Stomach smooth muscle (tissue), 2 donors: ENCODE results near the gene DLGAP4.

Experiments
- H3K27ac ChIP-seq: one replicate; pipeline ENCODE4 v1.7.0; 2013; ENCODE audit warnings: mild to moderate bottlenecking, low read length, inconsistent platforms
- H3K27me3 ChIP-seq, 2 donors: one replicate each; pipeline ENCODE4 v1.7.0; 2013; ENCODE audit warnings: low read length in 2 of 2; ENCODE audit not compliant: insufficient read depth in 2 of 2, control insufficient read depth in 1 of 2
- H3K36me3 ChIP-seq, 2 donors: one replicate each; pipeline ENCODE4 v1.7.0; 2013; ENCODE audit warnings: low read length in 2 of 2; ENCODE audit not compliant: control insufficient read depth in 2 of 2, insufficient read depth in 2 of 2
- H3K4me1 ChIP-seq: one replicate; pipeline ENCODE4 v1.7.0; 2013; ENCODE audit warnings: low read length; ENCODE audit not compliant: control insufficient read depth, insufficient read depth
- H3K4me3 ChIP-seq, 2 donors: one replicate each; pipeline ENCODE4 v1.7.0; 2013; ENCODE audit warnings: low read length in 2 of 2
- H3K9ac ChIP-seq, 2 donors: one replicate each; pipeline ENCODE4 v1.7.0; 2013; ENCODE audit warnings: low read length in 2 of 2, mild to moderate bottlenecking in 1 of 2
- H3K9me3 ChIP-seq, 2 donors: one replicate each; pipeline ENCODE4 v1.7.0; 2013; ENCODE audit warnings: low read length in 2 of 2; ENCODE audit not compliant: control insufficient read depth in 2 of 2
- donor health status: healthy.
- donor health status: Pancreatic carcinoma.

Gene DLGAP4

GRCh38 chr20:36275441-36276189 lies 30.5 kb upstream of the DLGAP4 start:
- Histone ChIP-seq H3K4me3 (no peak overlapping the region), H3K4me1 (no peaks in the 10 kb centered on the region), H3K27me3 (peaks cover 17 to 24% of the 10 kb centered on the region in 2 donors), H3K36me3 (no peaks in the 10 kb centered on the region), H3K9me3 (no peaks in the 10 kb centered on the region), H3K27ac (no peak overlapping the region), H3K9ac (no peak overlapping the region)

DNA sequence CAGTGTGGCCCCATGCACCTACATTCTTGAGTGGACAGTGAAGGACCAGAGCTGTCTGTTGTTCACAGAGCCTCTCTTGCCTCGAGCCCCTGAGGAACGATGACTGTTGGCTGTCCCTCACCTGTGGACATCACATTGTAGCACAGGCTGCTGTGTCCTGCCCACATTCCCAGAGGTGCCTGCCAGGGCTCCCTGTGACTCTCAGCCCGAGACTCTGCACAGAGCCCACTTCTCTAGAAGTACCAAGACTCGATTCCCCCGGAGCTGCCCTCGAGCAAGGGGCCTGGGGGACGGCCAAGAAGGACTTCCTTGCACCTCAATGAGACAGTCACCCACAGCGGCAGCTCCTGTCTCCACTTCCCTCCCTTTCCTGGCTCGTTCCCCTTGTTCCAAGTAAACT lies 28.6 kb upstream of the DLGAP4 start:
- Histone ChIP-seq H3K27ac (no peak overlapping the region), H3K4me3 (no peak overlapping the region), H3K9ac (no peak overlapping the region), H3K9me3 (no peaks in the 10 kb centered on the region), H3K4me1 (no peaks in the 10 kb centered on the region), H3K27me3 (peaks cover 17 to 26% of the 10 kb centered on the region in 2 donors), H3K36me3 (no peaks in the 10 kb centered on the region)

DNA sequence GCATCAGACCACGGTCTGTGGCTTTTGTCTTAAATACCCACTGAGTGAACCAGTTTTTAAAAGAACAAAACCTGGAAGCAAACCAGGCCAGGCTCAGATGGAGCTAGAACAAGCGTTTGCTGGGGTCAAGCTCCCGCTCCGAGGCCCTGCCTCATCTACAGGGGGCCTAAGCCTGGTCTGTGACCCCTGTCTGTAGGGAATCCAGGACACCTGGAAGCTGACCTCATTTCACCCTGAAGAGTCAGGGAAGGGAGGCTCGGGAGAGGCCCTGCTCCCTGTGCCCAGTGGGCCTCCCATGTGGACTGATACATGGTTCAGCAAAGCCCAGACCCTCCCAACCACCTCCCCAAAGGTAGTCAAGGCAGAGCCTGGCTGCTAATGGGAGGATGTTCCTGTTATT lies 26.8 kb upstream of the DLGAP4 start:
- no peak overlapping the region for H3K4me3 ChIP-seq
- peaks cover 13 to 18% of the 10 kb centered on the region in 2 donors for H3K27me3 ChIP-seq
- no peaks in the 10 kb centered on the region for H3K9me3 ChIP-seq
- H3K36me3 ChIP-seq, result no peaks in the 10 kb centered on the region
- H3K27ac ChIP-seq, result no peak overlapping the region
- no peak overlapping the region for H3K9ac ChIP-seq
- no peaks in the 10 kb centered on the region for H3K4me1 ChIP-seq

- peaks cover 9 to 15% of the 10 kb centered on the region in 2 donors for H3K27me3 ChIP-seq
- H3K4me1 ChIP-seq, result no peaks in the 10 kb centered on the region
- H3K4me3 ChIP-seq, result no peak overlapping the region
- no peak overlapping the region for H3K9ac ChIP-seq
- no peaks in the 10 kb centered on the region for H3K9me3 ChIP-seq
- H3K27ac ChIP-seq, result no peak overlapping the region
- H3K36me3 ChIP-seq, result no peaks in the 10 kb centered on the region
These were observed 26.4 kb upstream of the DLGAP4 start for GRCh38 chr20:36279776-36280175.

- no peaks in the 10 kb centered on the region for H3K36me3 ChIP-seq
- no peaks in the 10 kb centered on the region for H3K9me3 ChIP-seq
- H3K9ac ChIP-seq, result no peak overlapping the region
- H3K27ac ChIP-seq, result no peak overlapping the region
- no peaks in the 10 kb centered on the region for H3K4me1 ChIP-seq
- H3K27me3 ChIP-seq, result peaks cover 8 to 15% of the 10 kb centered on the region in 2 donors
- H3K4me3 ChIP-seq, result no peak overlapping the region
These were observed 24.3 kb upstream of the DLGAP4 start for GRCh38 chr20:36281785-36282380.

- Histone ChIP-seq H3K9ac (no peak overlapping the region), H3K27me3 (peaks cover 1 to 7% of the 10 kb centered on the region in 2 donors), H3K27ac (no peak overlapping the region), H3K4me3 (no peak overlapping the region), H3K36me3 (no peaks in the 10 kb centered on the region), H3K4me1 (no peaks in the 10 kb centered on the region), H3K9me3 (peaks cover 0 to 4% of the 10 kb centered on the region in 2 donors)
These were observed 21.4 kb upstream of the DLGAP4 start for GRCh38 chr20:36284751-36285150.

- Histone ChIP-seq H3K4me3 (no peak overlapping the region), H3K9ac (no peak overlapping the region), H3K36me3 (no peaks in the 10 kb centered on the region), H3K9me3 (peaks cover 0 to 4% of the 10 kb centered on the region in 2 donors), H3K27me3 (peaks cover 0 to 2% of the 10 kb centered on the region in 2 donors), H3K27ac (no peak overlapping the region), H3K4me1 (no peaks in the 10 kb centered on the region)
These were observed 20.2 kb upstream of the DLGAP4 start for GRCh38 chr20:36285746-36286447.

DNA sequence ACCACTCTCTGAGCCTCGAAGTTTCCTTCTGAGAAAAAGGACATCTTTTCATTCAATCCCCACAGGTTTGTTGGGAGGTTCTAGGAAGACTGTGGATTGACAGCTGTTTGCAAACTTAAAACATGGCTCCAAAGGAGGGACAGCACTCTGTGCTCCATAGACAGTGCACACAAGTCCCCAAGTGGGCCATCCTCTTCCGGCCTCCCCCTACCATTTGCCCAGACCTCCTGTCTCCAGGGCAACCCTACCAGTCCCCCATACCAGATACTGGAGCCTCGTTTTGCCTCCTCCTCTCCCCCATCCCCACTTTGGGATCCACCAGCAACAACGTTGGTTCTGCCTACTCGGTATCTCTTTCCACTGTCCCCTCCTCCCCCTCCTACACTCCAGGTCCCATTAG lies 8.5 kb upstream of the DLGAP4 start:
- no peak overlapping the region for H3K27ac ChIP-seq
- no peaks in the 10 kb centered on the region for H3K36me3 ChIP-seq
- peaks cover 26 to 30% of the 10 kb centered on the region in 2 donors for H3K27me3 ChIP-seq
- no peak overlapping the region for H3K9ac ChIP-seq
- H3K9me3 ChIP-seq, result no peaks in the 10 kb centered on the region
- H3K4me1 ChIP-seq, result no peaks in the 10 kb centered on the region
- H3K4me3 ChIP-seq, result no peak overlapping the region

GRCh38 chr20:36298061-36298460 lies 8.1 kb upstream of the DLGAP4 start:
- no peaks in the 10 kb centered on the region for H3K9me3 ChIP-seq
- no peak overlapping the region for H3K9ac ChIP-seq
- H3K27me3 ChIP-seq, result peaks cover 29 to 30% of the 10 kb centered on the region in 2 donors
- H3K4me3 ChIP-seq, result no peak overlapping the region
- no peaks in the 10 kb centered on the region for H3K36me3 ChIP-seq
- H3K4me1 ChIP-seq, result no peaks in the 10 kb centered on the region
- H3K27ac ChIP-seq, result no peak overlapping the region

DNA sequence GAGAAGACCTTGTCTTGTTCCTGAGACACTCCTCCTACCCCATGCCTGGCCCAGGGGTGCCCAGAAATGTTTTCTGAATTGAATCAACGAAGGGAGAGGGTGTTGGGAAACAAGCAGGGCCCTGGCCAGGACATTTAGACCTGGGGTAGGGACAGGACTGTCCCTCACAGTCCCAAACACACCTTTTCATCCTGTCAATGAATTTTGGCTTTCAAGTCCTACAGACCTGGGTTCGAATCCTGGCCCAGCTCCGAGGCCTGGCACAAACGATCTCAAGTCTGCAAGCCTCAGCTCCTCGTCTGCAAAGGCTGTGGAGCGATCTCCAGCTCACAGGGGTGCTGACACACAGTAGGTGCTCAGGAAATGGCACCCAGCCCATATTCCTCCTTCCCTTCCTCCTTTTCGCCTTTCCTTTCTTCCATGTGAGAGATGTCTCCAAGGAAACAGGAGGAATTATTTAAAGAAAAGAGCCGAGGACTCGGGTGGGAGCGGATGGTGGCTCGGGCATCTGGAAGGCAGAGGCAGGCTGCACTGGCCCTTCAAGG lies 7.3 kb upstream of the DLGAP4 start:
- peaks cover 36 to 38% of the 10 kb centered on the region in 2 donors for H3K27me3 ChIP-seq
- no peak overlapping the region for H3K27ac ChIP-seq
- H3K9me3 ChIP-seq, result no peaks in the 10 kb centered on the region
- H3K4me3 ChIP-seq, result no peak overlapping the region
- no peaks in the 10 kb centered on the region for H3K36me3 ChIP-seq
- H3K4me1 ChIP-seq, result no peaks in the 10 kb centered on the region
- H3K9ac ChIP-seq, result no peak overlapping the region
